ENCODE data around the gene NHERF1. TPM values are rescaled to one million over a fixed set of nuclear protein-coding genes. Genes with fewer than 3 reads are reported as not detected.

Gene NHERF1
- total RNA-seq = 100 to 1,000 TPM; 124 to 138 (median 137) TPM

- Mint-ChIP-seq H3K27me3 (ENCODE audit: low read depth) (no peaks in the 10 kb centered on the region), H3K9me3 (no peaks in the 10 kb centered on the region), H3K4me1 (ENCODE audit: low read depth) (peaks cover 62% of the 10 kb centered on the region), H3K4me3 (peak within 1 kb of the TSS; percentile 97), H3K36me3 (ENCODE audit: insufficient read depth) (peaks cover 7% of the 10 kb centered on the region)
- ATAC-seq = peak; percentile 87 to 92
- DNase-seq = peak; percentile 92
These were observed at the start of gene NHERF1 for GRCh38 chr17:74748529-74749278. TSS of gene NHERF1 (plus strand) at chr17:74748628. CDS start at chr17:74748847, 219 bp downstream.

- ATAC-seq (no peak), DNase-seq (no peak)
- Mint-ChIP-seq H3K9me3 (no peaks in the 10 kb centered on the region), H3K4me1 (ENCODE audit: low read depth) (no peaks in the 10 kb centered on the region), H3K36me3 (ENCODE audit: insufficient read depth) (no peaks in the 10 kb centered on the region), H3K4me3 (no peak overlapping the region), H3K27me3 (ENCODE audit: low read depth) (peaks cover 2% of the 10 kb centered on the region)
These were observed 49.2 kb upstream of the NHERF1 start for GRCh38 chr17:74699236-74699635.

GRCh38 chr17:74702116-74702871 lies 46.1 kb upstream of the NHERF1 start:
- H3K9me3 Mint-ChIP-seq = no peaks in the 10 kb centered on the region
- H3K27me3 Mint-ChIP-seq (ENCODE audit: low read depth) = no peaks in the 10 kb centered on the region
- H3K4me3 Mint-ChIP-seq = no peak overlapping the region
- H3K36me3 Mint-ChIP-seq (ENCODE audit: insufficient read depth) = no peaks in the 10 kb centered on the region
- H3K4me1 Mint-ChIP-seq (ENCODE audit: low read depth) = no peaks in the 10 kb centered on the region
- DNase-seq (no peak), ATAC-seq (no peak)

- no peak for ATAC-seq
These were observed 45.1 kb upstream of the NHERF1 start for GRCh38 chr17:74703311-74703710.

GRCh38 chr17:74704544-74704943 lies 43.9 kb upstream of the NHERF1 start:
- Mint-ChIP-seq H3K27me3 (ENCODE audit: low read depth) (no peaks in the 10 kb centered on the region), H3K9me3 (no peaks in the 10 kb centered on the region)

More at GRCh38 chr17:74703311-74703710, 45.1 kb upstream of the NHERF1 start:
- no peaks in the 10 kb centered on the region for H3K36me3 Mint-ChIP-seq (ENCODE audit: insufficient read depth)
- no peak for DNase-seq
- no peaks in the 10 kb centered on the region for H3K4me1 Mint-ChIP-seq (ENCODE audit: low read depth)
- H3K27me3 Mint-ChIP-seq (ENCODE audit: low read depth) = no peaks in the 10 kb centered on the region
- H3K9me3 Mint-ChIP-seq = no peaks in the 10 kb centered on the region
- no peak overlapping the region for H3K4me3 Mint-ChIP-seq

GRCh38 chr17:74711058-74711824 lies 37.2 kb upstream of the NHERF1 start:
- H3K27me3 Mint-ChIP-seq (ENCODE audit: low read depth) = peaks cover 4% of the 10 kb centered on the region
- peaks cover 7% of the 10 kb centered on the region for H3K4me1 Mint-ChIP-seq (ENCODE audit: low read depth)
- ATAC-seq (no peak), DNase-seq (no peak)
- no peaks in the 10 kb centered on the region for H3K9me3 Mint-ChIP-seq
- no peak overlapping the region for H3K4me3 Mint-ChIP-seq
- no peaks in the 10 kb centered on the region for H3K36me3 Mint-ChIP-seq (ENCODE audit: insufficient read depth)

More at GRCh38 chr17:74704544-74704943, 43.9 kb upstream of the NHERF1 start:
- Mint-ChIP-seq H3K4me1 (ENCODE audit: low read depth) (no peaks in the 10 kb centered on the region), H3K36me3 (ENCODE audit: insufficient read depth) (no peaks in the 10 kb centered on the region), H3K4me3 (no peak overlapping the region)
- no peak for DNase-seq
- no peak for ATAC-seq

- Mint-ChIP-seq H3K4me3 (no peak overlapping the region), H3K36me3 (ENCODE audit: insufficient read depth) (no peaks in the 10 kb centered on the region), H3K9me3 (no peaks in the 10 kb centered on the region), H3K4me1 (ENCODE audit: low read depth) (peaks cover 7% of the 10 kb centered on the region), H3K27me3 (ENCODE audit: low read depth) (peaks cover 4% of the 10 kb centered on the region)
- ATAC-seq (no peak), DNase-seq (no peak)
These were observed 36.1 kb upstream of the NHERF1 start for GRCh38 chr17:74712301-74712700.

- ATAC-seq = no peak
- no peak for DNase-seq
- peaks cover 7% of the 10 kb centered on the region for H3K4me1 Mint-ChIP-seq (ENCODE audit: low read depth)
- no peaks in the 10 kb centered on the region for H3K9me3 Mint-ChIP-seq
- no peak within 1 kb of the TSS for H3K4me3 Mint-ChIP-seq
- H3K36me3 Mint-ChIP-seq (ENCODE audit: insufficient read depth) = no peaks in the 10 kb centered on the region
- H3K27me3 Mint-ChIP-seq (ENCODE audit: low read depth) = peaks cover 4% of the 10 kb centered on the region
These were observed 35.7 kb upstream of the NHERF1 start, which contains the start of gene CD300LF for GRCh38 chr17:74712756-74713155. TSS of gene CD300LF (minus strand) at chr17:74712923. CDS start at chr17:74712866, 57 bp downstream.

- no peaks in the 10 kb centered on the region for H3K36me3 Mint-ChIP-seq (ENCODE audit: insufficient read depth)
- peaks cover 4% of the 10 kb centered on the region for H3K27me3 Mint-ChIP-seq (ENCODE audit: low read depth)
- H3K4me1 Mint-ChIP-seq (ENCODE audit: low read depth) = peaks cover 7% of the 10 kb centered on the region
- ATAC-seq (no peak), DNase-seq (no peak)
- H3K4me3 Mint-ChIP-seq = no peak overlapping the region
- H3K9me3 Mint-ChIP-seq = no peaks in the 10 kb centered on the region
These were observed 35.2 kb upstream of the NHERF1 start for GRCh38 chr17:74713171-74713755.

- no peaks in the 10 kb centered on the region for H3K36me3 Mint-ChIP-seq (ENCODE audit: insufficient read depth)
- no peaks in the 10 kb centered on the region for H3K9me3 Mint-ChIP-seq
- ATAC-seq (no peak), DNase-seq (no peak)
- H3K4me1 Mint-ChIP-seq (ENCODE audit: low read depth) = peaks cover 7% of the 10 kb centered on the region
- H3K27me3 Mint-ChIP-seq (ENCODE audit: low read depth) = peaks cover 4% of the 10 kb centered on the region
- H3K4me3 Mint-ChIP-seq = no peak overlapping the region
These were observed 33.3 kb upstream of the NHERF1 start for GRCh38 chr17:74715144-74715543.

- no peaks in the 10 kb centered on the region for H3K4me1 Mint-ChIP-seq (ENCODE audit: low read depth)
- H3K27me3 Mint-ChIP-seq (ENCODE audit: low read depth) = no peaks in the 10 kb centered on the region
- no peaks in the 10 kb centered on the region for H3K9me3 Mint-ChIP-seq
- no peaks in the 10 kb centered on the region for H3K36me3 Mint-ChIP-seq (ENCODE audit: insufficient read depth)
- no peak for ATAC-seq
- no peak for DNase-seq
- no peak overlapping the region for H3K4me3 Mint-ChIP-seq
These were observed 27.9 kb upstream of the NHERF1 start for GRCh38 chr17:74720506-74720905.

- H3K4me3 Mint-ChIP-seq = no peak overlapping the region
- no peaks in the 10 kb centered on the region for H3K4me1 Mint-ChIP-seq (ENCODE audit: low read depth)
- no peaks in the 10 kb centered on the region for H3K36me3 Mint-ChIP-seq (ENCODE audit: insufficient read depth)
- DNase-seq (no peak), ATAC-seq (no peak)
- no peaks in the 10 kb centered on the region for H3K9me3 Mint-ChIP-seq
- H3K27me3 Mint-ChIP-seq (ENCODE audit: low read depth) = no peaks in the 10 kb centered on the region
These were observed 25.6 kb upstream of the NHERF1 start for GRCh38 chr17:74722782-74723181.

- Mint-ChIP-seq H3K27me3 (ENCODE audit: low read depth) (no peaks in the 10 kb centered on the region), H3K36me3 (ENCODE audit: insufficient read depth) (no peaks in the 10 kb centered on the region), H3K4me3 (no peak overlapping the region), H3K9me3 (no peaks in the 10 kb centered on the region), H3K4me1 (ENCODE audit: low read depth) (no peaks in the 10 kb centered on the region)
- DNase-seq (no peak), ATAC-seq (no peak)
These were observed 24.5 kb upstream of the NHERF1 start for GRCh38 chr17:74723891-74724290.

- DNase-seq = no peak
- Mint-ChIP-seq H3K9me3 (no peaks in the 10 kb centered on the region), H3K4me1 (ENCODE audit: low read depth) (peaks cover 2% of the 10 kb centered on the region), H3K27me3 (ENCODE audit: low read depth) (no peaks in the 10 kb centered on the region), H3K36me3 (ENCODE audit: insufficient read depth) (no peaks in the 10 kb centered on the region), H3K4me3 (no peak overlapping the region)
- ATAC-seq = no peak
These were observed 23.3 kb upstream of the NHERF1 start for GRCh38 chr17:74725111-74725510.
